ENCODE data around the gene PDZD11.
"Not testable (repeated sequence)": the region's sequence is repeated elsewhere in the genome, so short reads cannot be mapped to it uniquely, and the experiment has no call there.

The PDZD11 gene

DNA sequence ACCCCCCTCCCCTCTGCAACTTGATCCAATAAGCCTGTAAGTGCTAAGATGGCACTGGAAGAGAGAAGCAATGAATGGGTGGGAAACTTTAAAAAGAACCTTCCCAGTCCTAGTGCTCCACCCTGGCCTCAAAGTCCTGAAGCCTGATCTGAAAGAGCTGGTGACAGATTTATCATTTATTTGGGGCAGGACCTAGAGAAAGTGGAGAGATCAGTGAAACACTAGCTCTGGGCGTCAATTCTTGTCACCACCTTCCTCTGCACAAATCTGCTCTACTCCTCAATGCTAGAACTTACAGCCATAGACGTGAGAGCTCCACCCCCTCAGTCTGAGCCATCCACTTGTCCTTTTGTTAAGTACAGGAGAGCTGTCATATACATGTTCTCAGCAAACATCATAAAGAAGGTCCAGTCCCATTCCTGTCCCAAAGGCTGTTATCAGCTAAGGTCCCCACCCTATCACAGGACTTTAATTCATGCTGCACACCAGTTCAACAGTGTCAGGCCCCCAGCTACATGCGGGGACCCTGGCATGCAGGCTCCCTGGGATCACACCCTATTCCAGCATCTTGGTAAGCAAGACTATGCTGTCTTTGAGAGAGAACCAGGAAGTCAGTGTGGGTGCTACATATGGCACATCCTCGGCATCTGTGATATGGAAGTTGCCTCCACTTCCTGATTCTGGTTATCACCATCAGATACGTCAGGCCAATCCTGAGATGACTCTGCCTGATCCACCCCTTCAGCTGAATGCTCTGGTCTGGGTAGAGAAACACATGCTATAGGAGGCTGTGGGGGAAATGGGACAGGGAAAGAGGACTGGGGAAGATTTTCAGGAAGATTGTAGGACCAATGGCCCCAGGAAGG, 32.1 kb downstream of the PDZD11 start:
- peak in 1 of 2 donors; percentile 2 for DNase-seq

DNA sequence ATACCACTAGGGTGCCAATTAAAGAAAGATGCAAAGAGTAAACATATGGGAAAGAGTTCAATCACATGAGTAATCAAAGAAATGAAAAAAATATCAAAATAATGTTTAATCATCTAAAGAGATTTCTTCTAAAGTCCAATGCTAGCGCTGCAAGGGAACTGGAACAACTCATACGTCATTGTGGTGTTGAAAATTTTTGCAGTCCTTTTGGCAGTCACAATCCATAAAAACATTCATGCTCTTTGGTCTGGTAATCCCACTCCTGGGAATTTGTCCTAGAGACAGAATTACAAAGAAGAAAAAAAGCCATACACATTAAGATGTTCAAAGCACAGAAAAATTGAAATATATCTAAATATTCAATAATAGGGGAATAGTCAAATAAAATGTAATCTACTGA, 34.3 kb downstream of the PDZD11 start:
- DNase-seq, result no peak

DNA sequence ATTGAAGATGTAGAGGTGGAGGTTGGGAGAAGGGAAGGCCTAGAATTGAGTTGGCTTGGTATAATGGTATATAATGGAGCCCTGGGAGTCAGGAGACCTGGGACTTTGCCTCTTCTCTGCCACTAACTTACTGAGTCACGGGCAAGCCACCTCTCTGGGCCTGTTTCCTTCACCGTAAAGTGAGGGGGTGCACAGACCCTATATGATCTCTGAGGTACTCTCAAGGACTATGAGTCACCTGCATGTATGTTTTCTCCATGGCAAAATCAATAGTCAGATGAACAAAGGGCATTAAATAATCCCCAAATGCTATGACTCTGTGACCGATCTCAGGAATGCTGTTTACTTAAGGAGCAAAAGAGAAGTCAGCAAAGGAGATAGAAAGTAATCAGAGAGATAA, 34.8 kb downstream of the PDZD11 start:
- DNase-seq, result no peak

DNA sequence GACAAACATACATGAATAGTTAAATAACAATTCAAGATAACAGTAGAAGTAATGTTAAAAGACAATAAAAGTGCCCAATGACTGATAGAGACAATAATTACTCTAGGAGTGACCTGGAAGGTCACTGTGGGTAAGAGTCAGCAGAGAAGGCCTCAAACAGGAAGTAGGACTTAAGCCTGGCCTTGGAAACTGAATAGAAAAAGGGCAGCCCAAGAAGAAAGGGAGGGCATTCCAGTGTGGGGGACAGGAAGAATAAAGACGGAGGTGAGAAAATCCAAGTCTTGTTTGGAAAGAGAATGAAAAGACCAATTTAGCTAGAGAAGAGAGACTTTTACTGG, 35.7 kb downstream of the PDZD11 start:
- DNase-seq, result no peak

DNA sequence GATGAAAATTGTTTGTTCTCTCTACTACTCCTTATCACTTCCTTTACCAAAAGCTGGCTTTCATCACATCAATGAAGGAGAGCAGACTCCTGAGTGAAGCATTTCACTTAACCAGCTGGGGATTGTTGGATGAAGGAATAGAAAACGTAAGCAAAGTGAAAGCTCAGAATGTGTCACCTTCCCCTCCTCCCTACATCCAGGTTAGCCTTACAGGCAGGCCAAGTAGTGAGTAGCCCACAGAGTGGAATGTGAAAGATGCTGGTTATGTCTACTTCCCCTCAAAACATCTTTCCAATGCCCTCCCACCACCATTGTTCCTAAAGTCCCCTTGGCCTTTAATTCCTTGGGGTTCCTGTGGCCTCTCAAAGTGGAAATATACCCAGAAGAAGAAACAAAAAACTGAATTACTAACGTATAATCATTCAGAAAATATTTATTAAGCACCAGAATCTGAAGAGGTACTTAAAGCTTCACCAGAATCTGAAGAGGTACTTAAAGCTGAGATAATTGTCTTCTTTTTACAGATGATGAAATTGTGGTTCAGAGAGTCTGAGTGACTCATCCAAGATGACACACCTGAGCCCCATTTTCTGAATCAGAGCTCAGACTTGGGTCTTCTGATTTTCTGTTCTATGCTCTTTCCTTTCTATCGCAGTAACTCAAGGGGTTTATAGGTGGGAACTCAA, 36.2 kb downstream of the PDZD11 start:
- DNase-seq, result no peak

DNA sequence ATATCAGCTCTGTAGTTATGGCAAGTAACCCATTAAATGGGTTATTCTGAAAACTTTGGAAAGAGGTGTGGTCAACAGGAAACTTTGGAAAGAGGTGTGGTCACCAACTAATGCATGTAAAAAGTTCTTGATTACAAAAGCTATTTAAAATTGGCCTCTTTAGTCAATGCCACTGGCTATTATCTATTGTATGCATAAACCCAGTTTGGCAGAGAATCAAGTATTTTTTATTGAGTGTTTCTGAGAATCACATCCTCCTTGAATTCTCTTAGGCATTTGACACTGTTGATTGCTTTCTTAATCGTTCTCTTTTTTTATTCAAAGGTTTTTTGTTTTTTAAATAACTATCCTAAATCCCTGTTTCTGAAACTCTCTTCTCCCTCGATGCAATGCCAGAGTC, 37.2 kb downstream of the PDZD11 start:
- no peak for DNase-seq

DNA sequence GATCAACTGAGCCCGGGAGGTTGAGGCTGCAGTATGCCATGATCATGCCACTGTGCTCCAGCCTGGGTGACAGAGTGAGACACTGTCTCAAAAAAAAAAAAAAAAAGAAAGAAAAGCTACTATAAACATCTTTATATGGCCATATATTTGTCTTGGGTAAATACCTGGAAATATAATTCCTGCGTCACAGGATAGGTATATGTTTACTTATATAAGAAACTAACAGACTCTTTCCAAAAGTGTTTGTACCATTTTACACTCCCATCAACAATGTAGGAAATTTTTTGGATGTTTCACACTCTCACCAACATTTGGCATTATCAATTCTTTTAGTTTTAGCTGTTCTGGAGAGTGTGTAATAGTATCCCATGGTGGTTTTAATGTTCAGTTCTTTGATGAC, 42.5 kb downstream of the PDZD11 start:
- no peak for DNase-seq

DNA sequence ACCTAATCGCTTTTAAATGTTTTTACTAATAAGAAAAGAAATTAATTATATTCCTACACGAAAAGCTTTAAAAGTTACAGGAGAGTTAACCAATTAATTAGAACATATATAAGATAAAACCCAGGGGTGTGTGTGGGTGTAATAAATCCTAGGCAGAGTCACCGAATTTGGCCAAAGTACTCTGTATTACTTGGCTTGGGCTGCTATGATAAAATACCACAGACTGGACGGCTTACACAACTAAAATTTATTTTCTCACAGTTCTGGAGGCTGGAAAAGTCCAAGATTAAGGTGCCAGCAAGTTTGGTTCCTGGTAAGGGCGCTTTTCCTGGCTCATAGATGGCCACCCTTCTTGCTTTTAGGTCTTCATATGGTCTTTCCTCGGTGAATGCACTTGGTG, 44.8 kb downstream of the PDZD11 start:
- DNase-seq, result no peak

DNA sequence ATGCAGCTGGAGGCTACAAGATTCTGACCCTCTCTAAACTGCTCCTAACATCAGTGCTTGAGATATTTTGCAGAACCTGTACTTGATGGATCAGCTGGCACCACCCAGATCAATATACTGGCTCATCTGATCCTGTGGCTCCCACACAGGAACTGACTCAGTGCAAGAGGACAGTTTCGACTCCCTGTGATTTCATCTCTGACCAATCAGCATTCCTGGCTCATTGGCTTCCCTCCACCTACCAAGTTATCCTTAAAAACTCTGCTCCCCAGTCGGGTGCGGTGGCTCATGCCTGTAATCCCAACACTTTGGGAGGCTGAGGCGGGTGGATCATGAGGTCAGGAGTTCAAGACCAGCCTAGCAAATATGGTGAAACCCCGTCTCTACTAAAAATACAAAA, 46.1 kb downstream of the PDZD11 start:
- DNase-seq, result not testable (repeated sequence)

DNA sequence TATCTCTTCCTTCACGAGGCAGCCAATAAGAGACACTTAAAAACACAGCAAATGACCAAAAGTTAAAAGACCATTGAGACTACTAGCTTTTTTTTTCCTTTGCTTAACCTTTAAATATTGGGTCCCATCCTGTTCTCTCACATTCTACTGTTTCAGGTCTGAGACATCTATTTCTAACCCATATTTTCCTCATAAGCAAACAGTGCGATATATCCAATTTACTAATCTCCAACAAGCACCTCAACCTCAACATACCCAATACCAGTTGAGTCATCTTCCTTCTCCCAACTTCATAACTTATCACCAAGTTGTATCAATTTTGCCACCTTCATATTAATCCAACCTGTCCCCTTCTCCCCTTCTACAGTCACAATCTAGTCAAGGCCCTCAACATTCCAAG, 48.2 kb downstream of the PDZD11 start:
- DNase-seq, result no peak

DNA sequence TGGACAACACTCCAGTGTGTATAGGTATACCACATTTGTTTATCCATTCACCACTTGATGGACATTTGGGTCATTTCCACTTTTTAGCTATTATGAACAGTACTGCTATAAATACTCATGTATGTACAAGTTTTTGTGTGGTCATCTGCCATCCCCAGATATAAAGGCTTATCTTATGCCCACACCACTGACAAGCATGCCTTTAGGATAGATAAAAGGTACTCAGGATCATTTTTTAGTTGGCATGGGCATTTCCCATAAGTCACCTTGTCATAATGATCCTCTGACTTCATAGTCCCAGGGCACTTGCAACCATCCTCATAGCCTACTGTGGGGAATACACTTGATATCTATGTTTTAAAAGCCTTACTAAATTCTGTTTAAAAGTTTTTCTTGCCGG, 49.0 kb downstream of the PDZD11 start:
- DNase-seq, result no peak

All from inflammatory macrophage (primary cell).